Activated gamma-delta T cell (primary cell): Measurements from ENCODE around the gene PRSS12.

Source experiments
- DNase-seq: peaks from one replicate; lab custom pipeline; 2025; lab: John Stamatoyannopoulos, UW

PRSS12 gene

DNA sequence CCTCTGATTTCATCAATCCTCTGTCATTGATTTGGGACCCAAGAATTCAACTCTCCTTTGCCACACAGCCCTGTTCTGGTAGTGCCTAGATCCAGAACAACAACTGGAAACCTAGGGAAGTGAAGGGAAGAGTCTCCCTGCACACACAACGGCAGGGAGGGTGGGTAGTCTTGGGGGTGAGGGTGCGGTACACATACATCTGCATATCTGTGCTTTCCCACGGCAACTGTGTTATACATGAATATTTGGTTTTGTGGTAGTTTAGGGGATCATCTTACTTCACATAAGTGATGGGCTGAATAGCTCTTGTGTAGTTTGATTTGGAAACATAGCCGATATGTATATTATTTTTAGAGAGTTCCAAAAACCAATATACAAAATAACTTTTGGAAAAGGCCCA, 3.3 kb upstream of the PRSS12 start:
- DNase-seq: no peak

DNA sequence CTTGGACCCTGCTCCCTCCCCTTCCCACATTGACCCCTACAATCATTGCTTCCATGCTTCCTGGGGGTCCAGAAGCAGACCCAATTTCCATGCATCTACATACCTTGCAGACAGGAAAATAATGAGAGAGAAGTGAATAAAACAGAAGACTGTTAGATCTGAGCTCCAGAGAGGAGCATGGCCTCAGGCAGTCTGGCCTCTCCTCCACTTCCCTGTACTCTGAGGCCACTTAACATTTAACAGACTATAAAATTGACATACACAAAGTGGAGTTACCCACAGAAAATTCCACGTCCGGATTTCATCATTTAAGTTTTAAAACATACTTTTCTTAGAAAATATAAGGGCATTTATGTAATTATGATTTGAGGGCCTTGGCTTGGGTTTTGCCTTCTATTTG, 2.1 kb upstream of the PRSS12 start:
- no peak for DNase-seq

- DNase-seq: no peak
Measured at GRCh38 chr4:118353534-118354030, 779 bp upstream of the PRSS12 start.

DNA sequence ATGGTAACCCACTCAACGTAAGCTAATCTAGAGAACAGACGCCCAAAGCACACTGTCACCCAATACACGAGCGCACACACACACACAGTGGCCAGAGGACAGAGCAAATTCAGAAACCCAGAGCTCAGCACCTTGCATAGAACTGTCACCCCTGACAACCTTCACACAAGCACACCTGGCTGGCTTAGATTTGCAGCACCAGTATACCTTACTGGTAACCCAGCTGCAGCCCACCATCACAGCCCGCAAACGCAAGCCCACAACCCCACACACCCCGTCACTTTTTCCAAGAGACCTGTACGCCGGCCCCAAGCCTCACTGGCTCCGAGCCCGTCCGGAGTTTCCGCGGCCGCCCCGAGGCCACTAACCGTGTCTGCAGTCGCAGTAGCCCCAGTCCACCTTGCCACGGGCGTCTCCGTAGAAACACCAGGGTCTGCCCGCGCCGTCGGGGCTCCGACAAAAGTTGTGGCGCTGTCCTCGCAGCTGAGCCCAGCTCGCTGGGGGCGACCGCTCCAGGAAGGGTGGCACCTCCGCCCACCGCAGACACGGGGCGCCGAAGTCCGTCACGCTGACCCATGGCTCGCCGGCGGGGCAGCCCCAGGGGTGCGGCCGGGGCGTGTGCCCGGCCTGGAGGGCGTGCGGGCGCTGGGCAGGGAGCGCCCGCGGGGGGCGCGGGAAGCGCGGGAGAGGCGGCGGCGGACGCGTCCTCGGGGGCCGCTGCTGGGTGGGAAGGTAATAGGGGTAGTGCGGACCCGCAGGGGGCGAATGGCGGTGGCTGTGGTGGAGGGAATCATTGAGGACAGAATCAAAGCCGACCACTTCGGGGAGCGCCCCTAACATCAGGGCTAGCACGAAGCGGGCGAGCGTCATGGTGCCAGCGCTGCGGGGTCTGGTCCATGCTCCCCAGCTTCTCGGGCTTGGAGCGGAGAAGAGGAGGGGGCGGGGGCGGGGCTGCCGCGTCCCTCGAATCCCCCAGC, 664 bp downstream of the PRSS12 start:
- no peak for DNase-seq

- DNase-seq: no peak
Measured at GRCh38 chr4:118350961-118351360, 1.8 kb downstream of the PRSS12 start.

GRCh38 chr4:118348886-118349285, 3.9 kb downstream of the PRSS12 start:
- no peak for DNase-seq

DNA sequence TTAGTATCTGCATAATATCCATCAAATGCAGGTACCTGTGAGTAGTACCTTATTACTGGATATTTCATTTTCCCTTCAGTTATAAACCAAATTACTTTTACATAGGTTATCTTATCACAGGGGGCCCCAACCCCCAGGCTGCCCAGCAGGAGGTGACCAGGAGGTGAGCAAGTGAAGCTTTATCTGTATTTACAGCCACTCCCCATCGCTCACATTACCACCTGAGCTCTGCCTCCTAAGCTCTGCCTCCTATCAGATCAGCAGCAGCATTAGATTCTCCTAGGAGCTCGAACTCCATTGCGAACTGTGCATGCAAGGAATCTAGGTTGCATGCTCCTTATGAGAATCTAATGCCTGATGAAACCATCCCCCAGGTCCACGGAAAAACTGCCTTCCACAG, 6.3 kb downstream of the PRSS12 start:
- no peak for DNase-seq

DNA sequence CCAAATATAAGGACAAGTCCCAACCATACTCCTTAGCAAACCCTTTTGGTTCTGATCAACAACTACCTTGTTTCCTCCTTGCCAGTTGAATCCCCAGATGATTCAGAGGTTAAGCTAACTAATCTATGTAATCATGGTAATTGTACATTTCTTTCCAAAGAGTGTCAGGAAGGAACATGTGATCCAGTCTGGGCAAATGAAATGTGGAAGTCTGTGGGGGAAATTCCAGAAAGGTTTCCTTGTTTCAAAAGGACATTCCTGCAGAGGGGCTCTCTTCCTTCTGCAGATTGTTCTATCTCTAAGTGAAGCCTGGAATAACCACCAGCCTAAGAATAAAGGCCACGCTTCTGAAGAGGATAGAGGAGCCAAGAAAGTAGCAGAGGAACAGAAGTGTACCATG, 7.0 kb downstream of the PRSS12 start:
- no peak for DNase-seq

DNA sequence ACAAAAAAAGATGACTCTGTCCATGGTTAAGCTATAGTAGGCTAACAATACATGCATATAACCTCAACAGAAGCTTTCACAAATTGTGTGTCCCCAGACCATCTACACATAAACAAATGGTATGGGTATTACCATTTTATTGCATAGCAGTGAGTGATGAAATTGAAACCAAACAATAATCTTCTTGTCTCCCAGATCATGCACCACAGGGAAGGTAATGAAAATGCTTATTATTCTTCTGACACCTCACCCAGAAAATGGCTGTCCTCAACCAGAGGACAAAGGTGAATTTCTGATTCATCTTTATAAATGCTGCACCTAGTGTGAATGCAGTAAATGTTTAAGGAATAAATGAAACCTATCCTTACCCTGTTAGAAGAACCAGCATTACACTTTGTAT, 8.0 kb downstream of the PRSS12 start:
- no peak for DNase-seq

- no peak for DNase-seq
Measured at GRCh38 chr4:118343501-118343900, 9.3 kb downstream of the PRSS12 start.

GRCh38 chr4:118340109-118340508, 12.7 kb downstream of the PRSS12 start:
- no peak for DNase-seq

- no peak for DNase-seq
Measured at GRCh38 chr4:118338981-118339765, 13.6 kb downstream of the PRSS12 start.

DNA sequence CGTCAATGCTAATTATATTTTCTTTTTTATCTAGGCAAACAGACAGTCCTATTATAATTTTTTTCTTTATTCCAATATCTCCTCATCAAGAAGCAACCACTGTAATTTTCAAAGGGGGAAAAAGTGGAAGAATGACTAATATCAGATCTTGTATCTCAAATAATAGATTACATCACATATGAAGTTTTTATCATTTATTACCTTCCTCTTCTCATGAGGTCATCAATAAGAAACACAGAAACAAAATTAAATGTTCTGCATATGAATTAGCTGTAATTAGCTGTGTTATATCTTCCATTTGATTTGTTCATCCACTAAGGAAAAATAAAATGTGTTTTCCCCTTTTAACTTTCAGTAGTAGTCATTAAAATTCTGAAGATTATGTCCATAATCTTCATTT, 14.3 kb downstream of the PRSS12 start:
- DNase-seq: no peak

DNA sequence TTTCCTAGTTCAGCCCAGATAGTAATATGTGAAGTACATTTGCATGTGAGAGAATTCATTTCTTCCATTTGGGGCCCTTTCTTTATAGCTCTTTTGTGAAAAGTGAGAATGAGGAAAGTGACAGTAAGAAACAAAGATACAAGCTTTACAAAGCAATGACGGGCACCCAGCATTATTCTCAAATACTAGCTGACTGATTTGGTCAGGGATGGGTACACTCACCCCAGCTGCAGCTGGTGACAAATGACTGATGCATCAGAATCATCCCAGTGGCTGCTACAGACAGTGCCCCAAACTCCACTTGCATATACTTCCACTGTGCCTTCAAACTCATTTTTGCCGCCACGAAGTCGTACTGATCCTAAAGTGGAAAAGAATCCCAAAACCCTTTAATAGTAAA, 14.8 kb downstream of the PRSS12 start:
- no peak for DNase-seq

GRCh38 chr4:118335774-118336173, 17.0 kb downstream of the PRSS12 start:
- DNase-seq: no peak

DNA sequence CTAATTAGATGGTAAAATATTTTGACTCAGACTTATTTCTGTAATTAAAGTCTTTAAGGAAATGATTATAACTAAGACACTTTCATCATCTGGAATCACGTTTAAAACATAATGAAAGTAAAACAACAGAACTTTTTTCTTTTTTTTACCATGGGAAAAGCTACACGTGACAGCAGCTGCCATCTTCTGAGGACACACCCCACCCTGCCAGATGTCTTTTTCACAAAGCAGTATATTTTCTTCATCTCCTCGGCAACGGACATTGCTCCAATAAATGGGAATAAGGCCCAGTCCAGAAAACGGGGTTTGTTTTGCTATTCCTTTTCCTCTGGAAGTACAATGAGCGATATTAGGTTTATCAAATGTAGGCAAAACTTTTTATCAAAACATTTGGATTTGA, 17.5 kb downstream of the PRSS12 start:
- DNase-seq: no peak

DNA sequence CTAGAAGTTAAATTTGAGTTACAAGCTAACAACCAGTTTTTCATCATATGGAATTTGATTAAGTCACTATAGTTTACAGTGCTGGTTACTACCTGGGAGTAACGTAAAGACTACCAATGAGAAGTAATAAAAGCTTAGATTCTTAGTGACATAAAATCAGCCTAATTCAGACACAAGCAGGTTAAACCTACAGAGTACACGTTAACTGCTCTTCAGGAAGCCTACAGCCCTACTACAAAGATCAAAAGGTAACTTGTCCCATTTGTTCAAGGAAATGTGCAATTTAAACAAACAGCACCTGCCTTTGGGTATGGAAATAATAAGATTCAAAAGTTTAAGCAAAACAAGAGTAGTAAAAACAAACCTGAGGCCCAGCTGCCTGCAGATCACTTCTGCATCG, 21.5 kb downstream of the PRSS12 start:
- no peak for DNase-seq

- no peak for DNase-seq
Measured at GRCh38 chr4:118329849-118330248, 23.0 kb downstream of the PRSS12 start.

- no peak for DNase-seq
Measured at GRCh38 chr4:118327554-118328241, 25.1 kb downstream of the PRSS12 start.

- no peak for DNase-seq
Measured at GRCh38 chr4:118326585-118326984, 26.2 kb downstream of the PRSS12 start.

- DNase-seq: no peak
Measured at GRCh38 chr4:118325431-118325830, 27.4 kb downstream of the PRSS12 start.

- no peak for DNase-seq
Measured at GRCh38 chr4:118322831-118323502, 29.8 kb downstream of the PRSS12 start.
